ENCODE data around the gene BCAS3.

The BCAS3 gene

DNA sequence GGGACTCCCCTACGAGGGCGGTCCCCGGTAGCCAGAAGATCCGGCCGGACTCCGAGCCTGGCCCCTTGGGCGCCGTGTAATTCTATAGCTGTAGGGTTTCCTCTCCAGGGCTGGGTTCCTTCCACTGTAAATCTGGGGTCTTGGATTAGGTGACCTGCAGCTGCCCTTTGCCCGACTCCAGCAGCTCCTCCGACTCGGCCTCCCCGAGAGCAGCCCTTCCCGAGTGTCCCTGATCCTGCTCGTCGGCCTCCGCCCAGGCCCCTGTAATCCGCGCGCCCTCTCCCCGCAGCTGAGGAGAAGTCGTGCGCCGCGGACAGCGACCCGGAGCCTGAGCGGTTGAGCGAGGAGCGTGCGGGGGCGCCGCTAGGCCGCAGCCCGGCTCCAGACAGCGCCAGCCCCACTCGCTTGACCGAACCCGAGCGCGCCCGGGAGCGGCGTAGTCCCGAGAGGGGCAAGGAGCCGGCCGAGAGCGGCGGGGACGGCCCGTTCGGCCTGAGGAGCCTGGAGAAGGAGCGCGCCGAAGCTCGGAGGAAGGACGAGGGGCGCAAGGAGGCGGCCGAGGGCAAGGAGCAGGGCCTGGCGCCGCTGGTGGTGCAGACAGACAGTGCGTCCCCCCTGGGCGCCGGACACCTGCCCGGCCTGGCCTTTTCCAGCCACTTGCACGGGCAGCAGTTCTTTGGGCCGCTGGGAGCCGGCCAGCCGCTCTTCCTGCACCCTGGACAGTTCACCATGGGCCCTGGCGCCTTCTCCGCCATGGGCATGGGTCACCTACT lies 727.4 kb downstream of the BCAS3 start:
- DNase-seq, result no peak

DNA sequence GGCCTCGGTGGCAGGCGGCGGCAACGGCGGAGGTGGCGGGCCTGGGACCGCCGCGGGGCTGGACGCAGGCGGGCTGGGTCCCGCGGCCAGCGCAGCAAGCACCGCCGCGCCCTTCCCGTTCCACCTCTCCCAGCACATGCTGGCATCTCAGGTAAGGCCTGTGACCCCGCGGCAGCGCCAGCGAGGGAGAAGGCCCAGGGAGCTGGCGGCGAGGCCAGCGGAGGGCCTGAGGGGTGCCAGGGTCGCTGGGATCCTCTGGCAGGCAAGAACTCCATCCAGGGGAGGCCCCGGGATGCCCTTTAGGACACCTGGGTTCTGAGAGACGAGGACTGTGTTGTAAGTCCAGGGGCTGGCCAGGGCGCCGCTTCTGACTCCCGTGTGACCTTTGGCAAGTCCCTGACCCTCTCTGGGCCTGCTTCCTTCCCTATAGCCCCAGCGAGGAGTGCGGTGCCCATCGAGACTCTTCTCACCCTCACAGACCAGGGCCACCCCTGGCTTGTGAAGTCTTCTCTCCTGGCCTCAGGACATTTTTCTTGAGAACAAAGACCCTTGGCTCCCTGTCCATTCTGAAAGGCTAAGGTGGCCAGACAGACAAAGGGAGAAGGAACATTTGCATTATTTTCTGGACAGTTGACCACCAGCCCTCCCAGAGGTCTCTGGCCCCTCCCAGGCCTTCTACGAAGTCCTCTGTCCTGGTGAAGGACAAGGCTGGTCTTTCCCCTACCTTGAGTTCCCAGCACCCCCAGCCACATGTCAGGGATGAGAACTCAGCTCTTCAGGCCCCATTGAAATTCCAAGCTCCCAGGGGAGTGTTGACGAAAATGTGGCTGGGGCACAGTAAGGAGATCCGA lies 728.3 kb downstream of the BCAS3 start:
- no peak for DNase-seq

DNA sequence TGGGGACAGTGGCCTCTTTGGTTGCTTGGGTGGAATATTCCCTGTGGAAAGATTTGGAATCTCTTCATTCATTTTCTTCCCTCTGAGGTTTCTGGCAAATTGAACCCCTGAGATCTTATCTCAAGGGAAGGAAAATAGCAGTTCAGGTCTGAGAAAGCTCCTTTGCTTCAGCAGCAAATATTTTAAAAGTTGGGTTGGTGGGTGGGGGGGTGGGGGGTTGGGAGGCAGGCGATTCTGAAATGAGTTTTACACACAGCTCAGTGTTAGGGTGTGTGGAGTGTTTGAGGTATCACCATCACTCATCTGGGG lies 728.8 kb downstream of the BCAS3 start:
- no peak for DNase-seq

DNA sequence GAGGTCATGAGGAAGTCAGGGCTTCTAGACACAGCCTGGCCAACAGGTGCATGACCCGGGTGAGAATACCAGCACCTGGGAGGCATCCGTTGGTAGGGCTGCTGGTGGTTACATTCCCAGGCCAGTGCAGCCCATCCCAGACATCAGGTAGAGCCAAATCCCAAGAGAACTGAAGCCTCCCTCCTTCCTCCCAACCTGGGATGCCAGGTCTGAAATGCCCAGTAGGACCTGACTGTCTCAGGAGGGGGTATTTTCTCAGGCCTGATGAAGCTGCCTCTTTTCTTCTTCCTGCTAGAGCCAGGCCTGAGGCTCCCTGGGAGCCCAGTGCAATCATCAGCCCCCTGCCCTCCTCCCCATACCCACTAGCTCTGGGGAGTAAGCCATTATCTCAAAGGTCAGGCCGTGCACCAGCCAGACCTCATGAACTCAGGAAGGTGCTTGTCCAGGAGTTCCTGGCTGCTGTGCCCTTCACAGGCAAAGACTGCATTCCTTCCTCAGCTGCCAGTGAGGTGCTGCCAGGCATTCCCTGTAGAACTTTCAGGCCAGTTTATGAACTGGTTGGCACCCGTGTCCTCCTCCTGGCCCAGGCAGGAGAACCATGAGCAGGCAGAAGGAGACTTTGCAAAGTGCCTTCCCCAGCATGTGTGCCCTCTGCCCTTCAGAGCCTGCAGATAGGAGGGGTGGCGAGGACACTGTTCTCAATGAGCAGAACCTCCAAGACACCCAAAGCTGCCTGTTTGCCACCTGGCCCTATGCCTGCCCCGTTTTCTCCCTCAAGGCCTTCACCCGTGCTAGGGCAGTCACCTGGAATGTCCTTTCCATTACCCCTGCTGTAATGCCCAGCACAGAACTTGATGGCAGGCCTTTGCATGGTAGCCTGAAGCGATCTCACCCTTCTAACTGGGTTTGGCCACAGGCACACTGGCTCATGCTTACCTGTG lies 729.6 kb downstream of the BCAS3 start:
- no peak for DNase-seq

DNA sequence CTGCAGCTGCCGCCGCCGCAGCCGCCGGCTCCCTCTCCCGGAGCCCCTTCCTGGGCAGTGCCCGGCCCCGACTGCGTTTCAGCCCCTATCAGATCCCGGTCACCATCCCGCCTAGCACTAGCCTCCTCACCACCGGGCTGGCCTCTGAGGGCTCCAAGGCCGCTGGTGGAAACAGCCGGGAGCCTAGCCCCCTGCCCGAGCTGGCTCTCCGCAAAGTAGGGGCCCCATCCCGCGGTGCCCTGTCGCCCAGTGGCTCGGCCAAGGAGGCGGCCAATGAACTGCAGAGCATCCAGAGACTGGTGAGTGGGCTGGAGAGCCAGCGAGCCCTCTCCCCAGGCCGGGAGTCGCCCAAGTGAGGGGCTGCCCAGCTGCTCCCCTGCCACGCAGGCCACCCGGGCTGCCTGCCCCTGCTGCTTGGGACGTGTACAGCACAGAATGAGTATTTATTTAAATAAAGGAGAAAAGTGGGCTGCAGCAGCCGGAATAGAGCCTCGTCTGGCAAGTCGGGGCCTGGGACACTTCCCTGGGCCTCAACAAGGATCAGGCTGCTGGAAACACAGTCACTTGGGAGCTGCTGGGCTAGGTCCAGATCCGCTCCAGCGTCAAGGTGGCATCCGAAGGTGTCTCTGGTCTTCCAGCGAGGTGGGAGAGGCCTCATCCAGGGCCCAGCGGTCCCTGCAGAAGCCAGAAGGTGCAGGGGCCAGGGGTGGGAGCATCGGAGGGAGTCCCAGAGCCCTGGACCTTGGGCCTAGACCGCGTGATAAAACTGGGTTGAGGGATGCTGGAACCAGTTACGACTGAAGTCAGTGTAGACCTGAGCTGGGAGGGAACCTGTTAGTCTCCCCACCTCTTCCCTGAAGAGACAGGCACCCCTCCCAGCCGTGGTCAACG lies 730.7 kb downstream of the BCAS3 start:
- no peak for DNase-seq

DNA sequence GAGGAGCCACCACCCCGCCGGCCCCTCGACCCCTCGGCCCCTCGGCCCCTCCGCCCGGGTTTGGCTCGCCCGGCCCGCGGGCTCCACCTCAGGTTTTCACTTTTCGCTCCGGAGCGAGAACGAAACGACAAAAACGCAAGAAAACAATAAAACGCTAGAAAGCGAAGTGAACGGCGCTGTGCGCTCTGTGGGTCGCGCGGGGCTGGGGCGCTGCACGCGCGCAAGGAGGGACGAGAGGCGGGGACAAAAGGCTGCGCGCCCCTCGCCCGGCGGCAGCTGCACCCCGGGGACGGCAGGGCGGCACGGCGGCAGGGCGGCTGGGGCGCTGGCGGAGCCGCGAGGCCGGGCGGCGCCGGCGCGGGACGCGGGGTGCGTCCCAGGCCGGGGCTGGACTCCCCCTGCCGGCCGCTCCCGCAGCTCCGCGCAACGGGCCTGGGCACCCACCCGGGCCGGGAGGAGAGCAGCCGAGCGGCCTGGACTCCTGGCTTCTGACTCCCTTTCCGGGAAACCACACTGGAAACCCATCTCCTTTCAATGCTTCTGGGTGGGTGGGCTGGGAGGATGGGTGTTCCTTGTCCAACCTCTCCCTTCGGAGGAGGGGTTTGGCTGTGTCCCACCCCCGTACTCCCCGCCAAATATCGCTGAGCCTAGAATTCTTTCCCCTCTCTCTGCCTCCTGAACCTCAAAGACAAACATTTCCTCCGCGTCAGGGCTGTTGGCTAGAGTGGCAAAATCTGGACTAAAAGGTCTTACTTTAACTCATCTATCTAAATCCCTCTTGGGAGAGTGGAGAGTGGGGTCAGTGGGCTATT lies 731.9 kb downstream of the BCAS3 start:
- DNase-seq, result no peak

DNA sequence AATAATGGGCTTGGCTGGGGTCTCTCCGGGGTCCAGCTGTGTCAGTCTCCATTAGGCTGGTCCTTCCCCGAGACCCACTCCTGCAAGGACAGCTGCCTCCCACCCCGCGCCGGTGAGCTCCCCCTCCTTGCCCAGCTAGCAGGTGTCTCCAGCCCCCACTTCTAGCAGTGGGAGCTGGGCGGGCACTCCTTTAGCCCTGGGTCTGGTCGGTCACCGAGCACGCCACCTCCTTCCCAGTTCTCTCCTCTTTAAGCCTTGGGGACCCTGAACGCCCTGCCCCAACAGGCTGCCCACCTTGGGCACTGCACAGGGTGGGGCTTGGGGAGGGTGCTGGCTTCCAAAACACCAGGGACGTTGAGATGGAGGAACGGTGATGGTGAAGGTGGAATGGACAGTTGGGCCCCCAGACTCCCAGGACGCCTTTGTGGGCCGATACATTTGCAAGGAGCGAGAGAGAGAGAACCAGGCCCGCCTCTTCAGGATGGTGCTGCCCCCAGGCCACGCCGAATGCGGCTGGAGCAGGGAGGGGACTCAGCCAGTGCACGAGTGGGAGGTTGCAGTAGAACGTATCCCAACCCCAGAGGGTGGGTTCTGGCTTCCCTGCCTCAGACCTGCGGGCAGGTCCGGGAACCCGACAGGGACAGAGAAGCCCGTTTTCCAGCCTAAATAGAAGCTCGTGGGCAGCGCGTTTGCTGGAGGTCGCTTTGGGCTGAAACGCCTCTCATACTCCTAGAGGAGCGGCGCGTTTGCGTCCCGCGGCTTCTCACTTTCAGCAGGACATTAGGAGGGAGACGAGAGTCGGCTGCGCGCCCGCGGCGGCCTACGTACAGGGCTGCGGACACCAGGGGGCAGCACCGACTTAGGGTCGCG lies 732.7 kb downstream of the BCAS3 start:
- DNase-seq, result peak; percentile 58

DNA sequence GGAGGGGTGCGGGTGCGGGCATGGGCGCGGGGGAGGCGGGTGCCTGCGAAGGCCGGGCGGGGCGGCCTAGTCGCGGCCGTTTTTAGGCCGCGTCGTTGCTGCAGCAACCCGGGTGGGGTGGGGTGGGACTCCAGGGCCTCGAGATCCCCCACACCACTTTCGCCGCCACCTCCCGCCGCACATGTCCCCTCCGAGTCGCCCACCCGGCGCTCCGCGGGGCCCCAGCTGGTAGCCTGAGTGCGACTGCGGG lies 733.3 kb downstream of the BCAS3 start:
- DNase-seq, result no peak

DNA sequence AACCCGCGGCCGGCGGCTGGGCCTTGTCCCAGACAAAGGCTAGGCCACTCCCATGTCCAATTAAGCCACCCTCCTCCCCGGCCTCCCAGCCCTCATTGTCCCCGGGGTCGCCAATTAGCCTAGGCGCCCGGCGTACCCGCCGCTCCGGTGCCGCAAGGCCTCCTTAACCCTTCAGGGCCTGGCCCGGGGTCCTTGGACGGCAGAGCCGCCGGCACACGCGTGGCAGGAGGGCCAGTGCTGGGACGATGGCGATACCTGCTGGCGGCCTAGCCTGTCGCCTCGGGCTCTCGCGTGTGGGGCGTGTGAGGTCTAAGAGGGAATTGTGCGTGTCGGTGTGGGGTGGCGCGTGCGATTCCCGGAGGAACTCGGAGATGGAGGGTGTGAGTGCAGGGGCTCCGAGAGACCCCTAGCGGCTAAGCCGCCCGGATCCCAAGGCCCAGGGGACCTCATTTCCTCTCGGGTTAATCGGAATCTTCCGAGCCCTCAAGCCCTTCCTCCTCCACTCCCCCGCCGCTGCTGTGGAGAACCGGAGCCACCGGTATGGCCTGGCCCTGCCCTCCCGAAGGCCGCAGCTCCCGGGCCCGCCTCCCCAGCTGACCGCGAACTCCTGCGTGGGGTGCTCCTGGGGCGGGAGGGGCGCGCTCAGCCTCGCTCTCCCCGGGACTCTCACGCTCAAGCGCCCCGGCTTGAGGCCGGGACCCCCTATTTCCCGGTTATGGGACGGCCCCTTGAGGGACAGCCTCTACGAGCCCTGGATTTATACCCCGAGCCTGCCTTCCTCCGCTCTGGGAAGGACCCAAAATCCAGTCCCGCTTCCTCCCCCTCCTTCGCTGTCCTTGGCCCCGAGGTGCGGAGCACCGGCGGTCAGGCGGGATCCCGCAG lies 733.9 kb downstream of the BCAS3 start:
- DNase-seq, result no peak

DNA sequence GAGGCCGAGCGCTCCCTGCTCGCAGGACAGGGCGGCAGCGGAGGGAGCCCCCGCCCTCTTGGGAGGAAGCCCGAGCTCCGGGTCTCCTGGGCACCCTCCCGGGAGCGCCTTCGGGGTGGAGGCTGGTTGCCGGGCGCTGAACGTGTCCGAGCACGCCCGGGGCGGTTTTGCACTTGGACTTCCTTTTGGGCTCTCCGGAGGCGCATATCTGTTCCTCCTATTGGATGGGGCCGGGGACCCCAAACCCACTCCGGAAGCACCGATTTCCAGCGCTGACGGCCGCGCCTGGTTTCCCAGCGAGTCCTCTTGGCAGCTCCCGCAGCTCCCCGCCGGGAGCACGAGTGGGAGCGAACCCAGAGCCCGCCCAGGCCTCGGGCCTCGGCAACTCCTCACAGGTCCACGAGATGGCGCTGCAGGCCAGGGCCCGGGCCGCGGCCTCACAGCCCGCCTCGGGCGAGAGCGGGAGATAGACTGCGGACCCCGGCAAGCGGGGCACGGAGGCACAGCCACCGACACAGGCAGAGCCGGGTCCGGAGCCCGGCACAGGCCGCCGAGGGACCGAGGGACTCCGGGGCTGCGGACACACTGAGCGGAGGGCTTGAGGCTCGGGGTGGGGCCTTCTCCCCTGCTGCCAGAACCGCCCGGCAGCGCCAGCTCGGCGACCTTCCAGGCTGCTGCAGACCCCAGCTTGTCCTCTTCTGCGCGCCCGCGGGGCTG lies 734.6 kb downstream of the BCAS3 start:
- peak; percentile 73 for DNase-seq

DNA sequence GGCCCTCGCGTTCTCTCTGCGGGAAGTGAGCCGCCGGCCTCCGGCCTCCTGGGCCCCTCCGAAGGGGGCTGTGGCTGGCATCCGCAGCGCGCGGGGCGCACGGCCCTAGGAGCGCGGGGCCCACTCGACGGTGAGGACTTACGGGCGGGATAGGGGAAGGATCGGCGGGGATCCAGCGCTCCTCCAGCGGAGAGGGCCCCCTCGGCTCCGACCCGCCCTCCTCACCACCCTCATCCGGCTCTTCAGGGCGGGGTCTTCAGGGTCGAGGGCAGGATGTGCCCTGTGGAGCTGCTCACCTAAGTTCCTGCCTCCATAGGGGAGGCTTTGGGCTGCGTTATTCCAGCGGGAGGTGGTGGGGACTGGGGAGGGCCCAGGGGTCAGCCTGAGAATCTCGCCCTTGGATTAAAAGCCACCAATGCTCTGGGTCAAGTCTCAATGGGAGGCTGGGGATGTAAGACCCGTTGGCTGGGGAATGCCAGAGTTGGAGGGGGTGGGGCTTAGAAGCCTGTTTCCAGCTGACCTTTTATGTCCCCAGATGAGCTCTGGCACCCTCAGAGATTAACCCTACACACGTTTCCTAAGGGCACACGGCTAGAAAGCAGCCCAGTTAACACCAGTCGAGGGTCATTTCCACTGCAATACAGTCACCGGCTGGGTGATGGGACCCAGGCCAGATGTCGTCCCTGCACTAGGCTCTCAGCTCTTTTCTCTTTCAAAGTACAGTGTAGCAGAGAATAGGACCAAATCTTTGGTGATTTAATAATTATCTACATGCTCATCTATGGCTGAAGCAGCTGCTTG lies 735.4 kb downstream of the BCAS3 start:
- DNase-seq, result no peak

DNA sequence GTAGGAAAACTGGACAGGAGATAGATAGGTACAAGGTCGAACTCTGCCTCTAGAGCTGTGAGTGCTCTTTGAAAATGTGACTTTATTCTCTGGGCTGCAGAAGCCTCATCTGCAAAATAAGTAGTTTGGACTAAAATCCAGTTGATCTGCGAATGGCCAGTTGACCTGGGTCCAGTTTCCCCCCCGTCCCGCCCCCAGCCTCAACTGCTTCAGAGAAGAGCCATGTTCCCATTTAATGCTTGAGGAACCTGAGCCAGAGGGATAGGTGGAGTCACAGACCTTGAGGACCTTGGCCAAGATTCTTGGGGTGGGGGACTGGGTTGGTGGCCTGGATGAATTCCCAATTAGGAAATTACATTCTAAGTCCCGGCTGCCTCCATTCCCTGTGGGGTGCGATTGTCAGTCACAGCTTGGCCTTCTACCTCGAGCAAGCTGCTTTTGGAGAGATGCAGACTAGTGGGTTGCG lies 736.0 kb downstream of the BCAS3 start:
- no peak for DNase-seq

DNA sequence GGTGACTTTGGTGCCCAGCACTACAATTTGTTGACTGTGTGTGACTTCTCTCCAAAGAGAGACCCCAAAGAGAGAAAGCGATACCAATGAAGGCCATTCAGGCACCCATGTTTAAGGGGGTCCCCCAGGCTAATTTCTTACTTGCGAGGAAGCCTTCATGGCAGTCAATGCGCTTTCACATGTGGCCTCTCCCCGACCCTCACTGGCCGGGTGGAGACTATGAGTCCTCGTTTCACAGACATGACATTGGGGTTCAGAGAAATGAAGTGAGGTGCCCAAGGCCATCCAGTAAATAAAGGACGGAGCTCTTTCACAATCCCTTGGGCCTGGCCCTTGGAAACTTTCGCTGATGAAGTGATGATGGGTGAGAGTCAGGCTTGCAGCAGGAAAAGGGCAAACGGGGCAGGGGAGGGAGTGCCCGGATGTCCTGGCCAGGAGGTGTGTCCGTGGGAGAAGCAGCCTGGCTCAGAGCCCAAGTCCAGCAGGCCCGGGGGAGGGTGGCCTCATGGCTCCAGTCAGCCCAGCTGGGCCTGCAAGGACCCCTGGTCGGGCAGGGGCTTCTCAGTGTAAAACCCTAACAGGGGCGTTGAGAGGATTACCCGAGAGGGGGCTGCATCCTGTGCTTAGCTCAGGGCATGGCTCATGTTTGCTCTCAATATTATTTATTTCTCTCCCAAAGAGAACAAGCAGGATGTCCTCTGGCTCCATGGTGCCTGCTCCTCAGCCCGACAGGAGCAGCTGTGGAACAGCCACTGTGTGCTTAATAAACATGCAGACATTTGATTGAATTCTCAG lies 736.7 kb downstream of the BCAS3 start:
- no peak for DNase-seq

DNA sequence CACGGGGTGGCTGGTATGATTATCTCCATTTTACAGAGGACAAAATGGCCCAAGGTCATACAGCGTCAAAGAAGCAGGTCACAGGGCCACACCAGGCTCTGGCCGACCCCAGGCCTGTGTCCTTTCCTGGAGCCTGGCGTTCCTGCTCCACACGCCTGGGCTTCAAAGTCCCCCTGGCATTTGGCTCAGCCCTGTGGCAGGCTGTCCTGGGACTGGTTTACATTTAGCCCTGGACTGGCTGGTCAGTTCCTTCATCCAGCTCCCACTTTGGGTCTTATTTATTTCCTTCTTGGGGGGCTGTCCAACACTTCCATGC lies 737.2 kb downstream of the BCAS3 start:
- DNase-seq, result no peak

DNA sequence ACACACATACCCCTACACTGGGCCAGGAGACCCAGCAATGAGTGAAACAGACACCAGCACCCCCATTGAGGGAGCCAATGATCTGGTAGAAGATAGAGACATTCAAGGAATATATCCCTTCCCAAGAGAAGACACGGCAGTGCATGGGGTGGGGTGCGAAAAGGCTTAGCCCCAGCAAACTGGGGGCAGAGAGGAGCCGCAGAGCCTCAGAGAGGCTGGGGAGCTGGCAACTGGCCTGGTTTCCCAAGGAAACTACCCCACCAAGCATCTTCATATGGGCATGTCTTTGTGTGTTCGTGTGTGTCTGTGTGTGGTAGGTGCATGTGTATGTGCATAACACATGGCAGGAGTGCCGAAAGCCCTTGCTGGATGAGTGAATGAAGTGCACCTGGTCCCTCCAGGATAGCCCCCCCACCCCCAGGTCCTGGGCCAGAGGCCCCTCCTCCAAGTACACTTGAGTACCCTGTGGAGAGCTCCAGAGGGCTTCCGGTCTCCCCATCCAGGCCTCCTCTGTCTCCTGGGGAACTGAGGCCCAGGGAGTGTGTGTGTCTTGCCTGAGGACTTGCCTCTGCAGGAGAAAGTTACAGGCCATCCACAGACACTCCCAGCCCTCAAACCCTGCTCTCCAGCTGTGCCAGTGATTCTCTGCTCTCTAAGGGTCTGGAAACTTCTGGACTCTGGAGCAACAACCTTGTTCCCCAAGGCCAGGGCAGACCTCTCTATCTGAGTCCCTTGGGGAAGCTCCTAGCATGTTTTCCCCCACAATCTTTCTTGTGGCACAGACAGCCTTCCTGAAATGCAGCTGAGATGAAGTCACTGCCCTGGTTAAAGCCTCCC lies 737.9 kb downstream of the BCAS3 start:
- DNase-seq, result no peak

DNA sequence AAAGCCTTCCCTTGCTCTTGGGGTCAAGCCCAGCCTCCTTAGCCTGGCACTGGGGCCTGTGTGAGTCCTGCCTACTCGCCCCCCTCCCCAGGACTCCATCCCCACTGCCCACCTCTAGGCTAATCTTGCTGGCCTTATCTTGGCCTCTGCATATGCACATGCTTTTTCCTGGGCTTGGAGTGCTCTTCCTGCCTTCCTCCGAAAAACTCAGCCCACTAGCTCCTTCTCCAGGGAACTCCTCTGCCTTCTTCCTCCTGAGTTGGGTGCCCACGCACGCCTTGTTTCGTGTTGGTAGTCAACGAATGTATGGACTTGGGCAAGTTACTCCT lies 738.5 kb downstream of the BCAS3 start:
- no peak for DNase-seq
